SK-N-SH (cell line): ENCODE measurements around the gene RBM10. TPM values are rescaled to one million over a fixed set of nuclear protein-coding genes. Genes with fewer than 3 reads are reported as not detected.

Experiments used
- CTCF ChIA-PET: fragments of 300-600, 350-600 bp; formaldehyde crosslinking; extraction: SDS; loops from one replicate; lab custom pipeline; 2021; lab: Yijun Ruan, JAX
- POLR2A ChIA-PET: fragments of 350-600 bp; sonication (Branson Sonifier 250); formaldehyde crosslinking; extraction: SDS; loops from one replicate; lab custom pipeline; 2020; ENCODE audit warnings: antibody characterized with exemption, inconsistent platforms; lab: Yijun Ruan, JAX
- DNase-seq: peaks from one replicate; pipeline ENCODE4 v3.0.0; 2012
- H2AFZ ChIP-seq: fragments of 200-600 bp; sonication (generic); 2 replicates; pipeline ENCODE4 v1.8.1; 2016; ENCODE audit warnings: antibody characterized with exemption, mild to moderate bottlenecking, low read depth
- H3F3A ChIP-seq: fragments of 200-600 bp; sonication (generic); replicated peaks from 2 replicates; pipeline ENCODE3; 2016; ENCODE audit warnings: antibody characterized with exemption, mild to moderate bottlenecking; ENCODE audit not compliant: insufficient read depth
- H3K27ac ChIP-seq, 2 experiments: fragments of 200-500 bp in 1 of 2; fragments of 200-600 bp in 1 of 2; sonication (Bioruptor generic) in 1 of 2; sonication (generic), shearing (Covaris generic) in 1 of 2; 2 replicates each; pipeline versions ENCODE4 v1.5.1 to v1.6.1; 2014 to 2016; ENCODE audit warnings: low read depth in 2 of 2, inconsistent platforms in 1 of 2, low read length in 1 of 2, mild to moderate bottlenecking in 1 of 2, mixed read lengths in 1 of 2
- H3K27me3 ChIP-seq: fragments of 200-600 bp; sonication (generic), shearing (Covaris generic); 2 replicates; pipeline ENCODE4 v1.6.1; 2016; ENCODE audit warnings: mixed run types; ENCODE audit not compliant: insufficient read depth
- H3K36me3 ChIP-seq, 2 experiments: fragments of 200-500 bp in 1 of 2; fragments of 200-600 bp in 1 of 2; sonication (Bioruptor generic) in 1 of 2; sonication (generic) in 1 of 2; replicated peaks in 1 of 2; 2 replicates each; pipeline versions ENCODE3 to v1.5.1; 2014 to 2016; ENCODE audit warnings: low read length in 1 of 2, mild to moderate bottlenecking in 1 of 2; ENCODE audit not compliant: insufficient read depth in 2 of 2, control insufficient read depth in 1 of 2
- H3K4me1 ChIP-seq, 2 experiments: fragments of 200-500 bp in 1 of 2; fragments of 200-600 bp in 1 of 2; sonication (Bioruptor generic) in 1 of 2; sonication (generic), shearing (Covaris generic) in 1 of 2; 2 replicates each; pipeline versions ENCODE4 v1.5.1 to v1.6.1; 2014 to 2016; ENCODE audit warnings: low read depth in 1 of 2, low read length in 1 of 2, mixed run types in 1 of 2; ENCODE audit not compliant: insufficient read depth in 2 of 2, control insufficient read depth in 1 of 2
- H3K4me2 ChIP-seq: fragments of 200-600 bp; sonication (generic), shearing (Covaris generic); 2 replicates; pipeline ENCODE4 v1.6.1; 2017; ENCODE audit warnings: mixed run types
- H3K4me3 ChIP-seq, 2 experiments: fragments of 200-500 bp in 1 of 2; fragments of 200-600 bp in 1 of 2; sonication (Bioruptor generic) in 1 of 2; sonication (generic), shearing (Covaris generic) in 1 of 2; 2 replicates each; pipeline versions ENCODE4 v1.5.1 to v1.8.1; 2014 to 2016; ENCODE audit warnings: low read depth in 2 of 2, inconsistent platforms in 1 of 2, low read length in 1 of 2, mild to moderate bottlenecking in 1 of 2, mixed read lengths in 1 of 2, moderate library complexity in 1 of 2
- H3K79me2 ChIP-seq: fragments of 200-600 bp; sonication (generic); 2 replicates; pipeline ENCODE4 v1.8.1; 2017; ENCODE audit warnings: mild to moderate bottlenecking; ENCODE audit not compliant: insufficient read depth
- H3K9ac ChIP-seq: fragments of 200-600 bp; sonication (generic); 2 replicates; pipeline ENCODE4 v1.6.1; 2017; ENCODE audit warnings: mixed run types
- H3K9me2 ChIP-seq: fragments of 200-600 bp; sonication (generic); 2 replicates; pipeline ENCODE4 v1.6.1; 2017; ENCODE audit warnings: mixed run types
- H3K9me3 ChIP-seq: fragments of 200-600 bp; sonication (generic); 2 replicates; pipeline ENCODE4 v1.6.1; 2017; ENCODE audit warnings: mixed run types, mild to moderate bottlenecking, moderate library complexity
- H4K20me1 ChIP-seq: fragments of 200-600 bp; sonication (generic); 2 replicates; pipeline ENCODE4 v1.6.1; 2017; ENCODE audit warnings: mild to moderate bottlenecking, mixed run types; ENCODE audit not compliant: insufficient read depth
- ELF1 ChIP-seq: IDR thresholded peaks from 2 replicates; pipeline ENCODE4 v1.4.0; 2012
- EZH2phosphoT487 ChIP-seq: fragments of 200-600 bp; sonication (generic); IDR thresholded peaks from 2 replicates; pipeline ENCODE4 v1.6.1; 2017; ENCODE audit warnings: low read depth, mixed run types, mild to moderate bottlenecking, antibody characterized with exemption, moderate library complexity, borderline replicate concordance
- GABPA ChIP-seq: IDR thresholded peaks from 2 replicates; pipeline ENCODE4 v1.4.0; 2012; ENCODE audit warnings: low read depth, mild to moderate bottlenecking
- MEF2A ChIP-seq: IDR thresholded peaks from 2 replicates; pipeline ENCODE4 v1.4.0; 2012; ENCODE audit warnings: low read depth, borderline replicate concordance
- MXI1 ChIP-seq: IDR thresholded peaks from 2 replicates; pipeline ENCODE4 v1.6.1; 2012; ENCODE audit warnings: mild to moderate bottlenecking, low read depth, low read length, improper control_type of control experiment
- POLR2AphosphoS5 ChIP-seq: IDR thresholded peaks from 2 replicates; pipeline ENCODE4 v1.6.1; 2012; ENCODE audit warnings: low read depth, low read length
- RFX5 ChIP-seq: IDR thresholded peaks from 2 replicates; pipeline ENCODE4 v1.6.1; 2012; ENCODE audit warnings: mild to moderate bottlenecking, improper control_type of control experiment, low read length
- SIN3A ChIP-seq: IDR thresholded peaks from 2 replicates; pipeline ENCODE4 v1.6.1; 2012; ENCODE audit warnings: low read depth, mild to moderate bottlenecking, low read length, moderate library complexity, borderline replicate concordance
- TAF1 ChIP-seq: IDR thresholded peaks from 2 replicates; pipeline ENCODE4 v1.6.1; 2012; ENCODE audit warnings: low read depth, mild to moderate bottlenecking, low read length, moderate library complexity, borderline replicate concordance
- YY1 ChIP-seq: IDR thresholded peaks from 2 replicates; pipeline ENCODE4 v1.4.0; 2012; ENCODE audit warnings: low read depth, mild to moderate bottlenecking
- WGBS: methylation state at CpG from one replicate; pipeline ENCODE4 v1.1.6; 2017; ENCODE audit warnings: low lambda C conversion rate; 5-methylcytosine and 5-hydroxymethylcytosine counted together
- polyA plus RNA-seq, 3 experiments: library from polyadenylated mRNA; depleted of rRNA; stranded (reverse); fragments of >200 nt; gene quantifications; 2 replicates each; pipeline ENCODE4 v1.2.3, GENCODE V29; 2012
- TF ChIP-seq, protein P1 (sequence below): IDR thresholded peaks from 2 replicates; pipeline ENCODE4 v1.4.0; 2012; ENCODE audit warnings: low read depth, borderline replicate concordance
- TF ChIP-seq, protein P2 (sequence below): IDR thresholded peaks from 2 replicates; pipeline ENCODE4; 2012
- TF ChIP-seq, protein P3 (sequence below): IDR thresholded peaks from 2 replicates; pipeline ENCODE4 v1.4.0; 2012; ENCODE audit warnings: low read depth
- TF ChIP-seq, protein P4 (sequence below): IDR thresholded peaks from 2 replicates; pipeline ENCODE4 v1.4.0; 2012; ENCODE audit warnings: low read depth, borderline replicate concordance

RBM10 gene
- polyA plus RNA-seq, 1 of the 3 experiments (the other 2 are of a cell fraction) = 34.4 TPM

DNA sequence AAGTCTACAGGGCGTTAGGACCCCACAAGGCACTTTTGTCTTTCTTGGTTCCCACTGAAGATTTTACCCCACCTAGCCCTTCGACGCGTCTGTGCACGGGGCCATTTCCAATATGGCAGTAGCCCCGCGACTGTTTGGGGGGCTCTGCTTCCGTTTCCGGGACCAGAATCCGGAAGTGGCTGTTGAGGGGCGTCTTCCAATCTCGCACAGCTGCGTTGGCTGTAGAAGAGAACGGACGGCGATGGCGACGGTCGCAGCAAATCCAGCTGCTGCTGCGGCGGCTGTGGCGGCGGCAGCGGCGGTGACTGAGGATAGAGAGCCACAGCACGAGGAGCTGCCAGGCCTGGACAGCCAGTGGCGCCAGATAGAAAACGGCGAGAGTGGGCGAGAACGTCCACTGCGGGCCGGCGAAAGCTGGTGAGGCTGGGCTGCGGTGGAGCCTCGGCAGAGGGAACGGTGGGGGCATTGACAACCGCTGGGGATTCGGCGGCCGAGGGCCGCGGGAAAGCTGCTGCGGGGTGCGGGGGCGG lies 87.8 kb downstream of the RBM10 start, which contains the start of gene USP11:
USP11 (plus strand) TSS at position 207 of the 530 bp plus-strand sequence; CDS start at position 242, 35 bp downstream.
- peak within 1 kb of the TSS; percentile 87 for H2AFZ ChIP-seq
- no peaks in the 10 kb centered on the region for H3K9me3 ChIP-seq
- POLR2A ChIA-PET = interaction anchor here (1.0 to 2.4 kb wide), 7 partner anchors 11 to 291 kb away, joined by 3 to 10 read pairs (median 4); partner anchors contain the start of genes NDUFB11 and RBM10
- H3K4me3 ChIP-seq = peak within 1 kb of the TSS; percentile 78 to 83
- H3K27me3 ChIP-seq = no peaks in the 10 kb centered on the region
- no peaks in the 10 kb centered on the region for H3K9me2 ChIP-seq
- DNase-seq = peak; percentile 78
- peaks cover 0 to 10% of the 10 kb centered on the region in 2 experiments; a peak in 2 of 4 replicates for H3K4me1 ChIP-seq
- peaks cover 23% of the 10 kb centered on the region for H3F3A ChIP-seq
- CTCF ChIA-PET = interaction anchor here (0.7 kb wide), 1 partner anchor 79 kb away, joined by 4 read pairs; no protein-coding TSS in a partner anchor
- TF ChIP-seq GABPA = peak; percentile 88
- TF ChIP-seq MEF2A = peak; percentile 21; the same call in 1 of the 2 replicates
- peak; percentile 30; the same call in 1 of the 2 replicates for TF ChIP-seq MXI1
- peak; percentile 91 for TF ChIP-seq YY1
- TF ChIP-seq TAF1 = peak; percentile 68
- TF ChIP-seq, protein P1, sequence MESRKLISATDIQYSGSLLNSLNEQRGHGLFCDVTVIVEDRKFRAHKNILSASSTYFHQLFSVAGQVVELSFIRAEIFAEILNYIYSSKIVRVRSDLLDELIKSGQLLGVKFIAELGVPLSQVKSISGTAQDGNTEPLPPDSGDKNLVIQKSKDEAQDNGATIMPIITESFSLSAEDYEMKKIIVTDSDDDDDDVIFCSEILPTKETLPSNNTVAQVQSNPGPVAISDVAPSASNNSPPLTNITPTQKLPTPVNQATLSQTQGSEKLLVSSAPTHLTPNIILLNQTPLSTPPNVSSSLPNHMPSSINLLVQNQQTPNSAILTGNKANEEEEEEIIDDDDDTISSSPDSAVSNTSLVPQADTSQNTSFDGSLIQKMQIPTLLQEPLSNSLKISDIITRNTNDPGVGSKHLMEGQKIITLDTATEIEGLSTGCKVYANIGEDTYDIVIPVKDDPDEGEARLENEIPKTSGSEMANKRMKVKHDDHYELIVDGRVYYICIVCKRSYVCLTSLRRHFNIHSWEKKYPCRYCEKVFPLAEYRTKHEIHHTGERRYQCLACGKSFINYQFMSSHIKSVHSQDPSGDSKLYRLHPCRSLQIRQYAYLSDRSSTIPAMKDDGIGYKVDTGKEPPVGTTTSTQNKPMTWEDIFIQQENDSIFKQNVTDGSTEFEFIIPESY = 0 out of 2 replicates have a peak, but pooled peaks have one; percentile 31
- TF ChIP-seq, protein P2, sequence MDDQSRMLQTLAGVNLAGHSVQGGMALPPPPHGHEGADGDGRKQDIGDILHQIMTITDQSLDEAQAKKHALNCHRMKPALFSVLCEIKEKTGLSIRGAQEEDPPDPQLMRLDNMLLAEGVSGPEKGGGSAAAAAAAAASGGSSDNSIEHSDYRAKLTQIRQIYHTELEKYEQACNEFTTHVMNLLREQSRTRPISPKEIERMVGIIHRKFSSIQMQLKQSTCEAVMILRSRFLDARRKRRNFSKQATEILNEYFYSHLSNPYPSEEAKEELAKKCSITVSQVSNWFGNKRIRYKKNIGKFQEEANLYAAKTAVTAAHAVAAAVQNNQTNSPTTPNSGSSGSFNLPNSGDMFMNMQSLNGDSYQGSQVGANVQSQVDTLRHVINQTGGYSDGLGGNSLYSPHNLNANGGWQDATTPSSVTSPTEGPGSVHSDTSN = no peak
- no peak for TF ChIP-seq EZH2phosphoT487
- TF ChIP-seq RFX5 = 0 out of 2 replicates have a peak, but pooled peaks have one; percentile 10
- peak; percentile 89 for TF ChIP-seq ELF1
- no peak for TF ChIP-seq SIN3A
- TF ChIP-seq POLR2AphosphoS5 = peak; percentile 80
- TF ChIP-seq, protein P3, sequence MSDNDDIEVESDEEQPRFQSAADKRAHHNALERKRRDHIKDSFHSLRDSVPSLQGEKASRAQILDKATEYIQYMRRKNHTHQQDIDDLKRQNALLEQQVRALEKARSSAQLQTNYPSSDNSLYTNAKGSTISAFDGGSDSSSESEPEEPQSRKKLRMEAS = peak; percentile 82
- TF ChIP-seq, protein P4, sequence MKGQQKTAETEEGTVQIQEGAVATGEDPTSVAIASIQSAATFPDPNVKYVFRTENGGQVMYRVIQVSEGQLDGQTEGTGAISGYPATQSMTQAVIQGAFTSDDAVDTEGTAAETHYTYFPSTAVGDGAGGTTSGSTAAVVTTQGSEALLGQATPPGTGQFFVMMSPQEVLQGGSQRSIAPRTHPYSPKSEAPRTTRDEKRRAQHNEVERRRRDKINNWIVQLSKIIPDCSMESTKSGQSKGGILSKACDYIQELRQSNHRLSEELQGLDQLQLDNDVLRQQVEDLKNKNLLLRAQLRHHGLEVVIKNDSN = no peak
- peaks cover 42% of the 10 kb centered on the region for H3K79me2 ChIP-seq
- H3K4me2 ChIP-seq = peak within 1 kb of the TSS; percentile 97
- WGBS = under 1% methylated on average over 23 of the region's 46 CpGs
- peaks cover 27% of the 10 kb centered on the region for H4K20me1 ChIP-seq
- peak within 1 kb of the TSS; percentile 92 to 97 for H3K27ac ChIP-seq
- H3K36me3 ChIP-seq = peaks cover 7 to 17% of the 10 kb centered on the region in 2 experiments
- peak within 1 kb of the TSS; percentile 93 for H3K9ac ChIP-seq
